IMR-90 (cell line): ENCODE measurements around the gene GNB5. TPM values are rescaled to one million over a fixed set of nuclear protein-coding genes. Genes with fewer than 3 reads are reported as not detected.

ENCODE experiments used
- ATAC-seq: fragments of 200-7000 bp; cut with Tn5 transposase; 2 replicates; pipeline ENCODE4 v1.9.1; 2020; ENCODE audit warnings: low read depth, mild to moderate bottlenecking, moderate library complexity
- BruUV-seq: library from RNA; stranded (reverse); fragments of 400-500 nt; replicated peaks from 2 replicates; lab custom pipeline; 2021; lab: Mats Ljungman, UMichigan
- CTCF ChIA-PET: fragments of 300-600 bp; formaldehyde crosslinking; extraction: SDS; loops from one replicate; lab custom pipeline; 2021; ENCODE audit warnings: antibody characterized with exemption; lab: Yijun Ruan, JAX
- POLR2A ChIA-PET: fragments of 300-600 bp; sonication (Branson Sonifier 250); formaldehyde crosslinking; loops from one replicate; lab custom pipeline; 2022; ENCODE audit warnings: antibody characterized with exemption; ENCODE audit not compliant: unreplicated experiment; lab: Charles Lee
- DNase-seq: peaks from one replicate; pipeline ENCODE4 v3.0.0; 2013
- H2AFZ ChIP-seq: replicated peaks from 2 replicates; pipeline ENCODE3; 2013; ENCODE audit warnings: low read length, mild to moderate bottlenecking; ENCODE audit not compliant: poor library complexity
- H2AK5ac ChIP-seq: 2 replicates; pipeline ENCODE4 v1.6.1; 2013; ENCODE audit warnings: low read depth, low read length, inconsistent platforms
- H2AK9ac ChIP-seq: replicated peaks from 2 replicates; pipeline ENCODE3; 2013; ENCODE audit warnings: mild to moderate bottlenecking, low read depth, low read length, moderate library complexity; ENCODE audit not compliant: poor library complexity
- H2BK120ac ChIP-seq: 2 replicates; pipeline ENCODE4 v1.6.1; 2013; ENCODE audit warnings: low read depth, low read length, inconsistent platforms
- H2BK15ac ChIP-seq: 3 replicates; pipeline ENCODE4 v1.6.1; 2013; ENCODE audit warnings: low read depth, low read length, inconsistent platforms
- H2BK20ac ChIP-seq: 2 replicates; pipeline ENCODE4 v1.6.1; 2013; ENCODE audit warnings: low read depth, mild to moderate bottlenecking, inconsistent platforms, low read length, moderate library complexity
- H2BK5ac ChIP-seq: 2 replicates; pipeline ENCODE4 v1.6.1; 2013; ENCODE audit warnings: mild to moderate bottlenecking, low read depth, low read length, inconsistent platforms; ENCODE audit not compliant: poor library complexity, severe bottlenecking
- H3K14ac ChIP-seq: replicated peaks from 2 replicates; pipeline ENCODE4 v1.6.1; 2013; ENCODE audit warnings: low read depth, low read length, inconsistent platforms
- H3K18ac ChIP-seq: 2 replicates; pipeline ENCODE4 v1.6.1; 2013; ENCODE audit warnings: low read depth, low read length, control low read depth
- H3K23ac ChIP-seq: 2 replicates; pipeline ENCODE4 v1.6.1; 2013; ENCODE audit warnings: low read depth, low read length, inconsistent platforms
- H3K27ac ChIP-seq: 2 replicates; pipeline ENCODE4 v1.5.1; 2013; ENCODE audit warnings: mild to moderate bottlenecking, control low read depth, low read length; ENCODE audit not compliant: insufficient read depth
- H3K27me3 ChIP-seq: 2 replicates; pipeline ENCODE4 v1.6.1; 2013; ENCODE audit warnings: low read length; ENCODE audit not compliant: control insufficient read depth, insufficient read depth
- H3K36me3 ChIP-seq: 2 replicates; pipeline ENCODE4 v1.6.1; 2013; ENCODE audit warnings: low read length, mixed read lengths; ENCODE audit not compliant: control insufficient read depth, insufficient read depth
- H3K4ac ChIP-seq: 2 replicates; pipeline ENCODE4 v1.6.1; 2013; ENCODE audit warnings: low read depth, low read length, inconsistent platforms
- H3K4me1 ChIP-seq: 2 replicates; pipeline ENCODE4 v1.6.1; 2013; ENCODE audit warnings: low read length, mixed read lengths; ENCODE audit not compliant: control insufficient read depth, insufficient read depth
- H3K4me2 ChIP-seq: 2 replicates; pipeline ENCODE4 v1.6.1; 2013; ENCODE audit warnings: low read depth, mild to moderate bottlenecking, control low read depth, low read length, moderate library complexity
- H3K4me3 ChIP-seq: 2 replicates; pipeline ENCODE4 v1.5.1; 2013; ENCODE audit warnings: low read depth, mild to moderate bottlenecking, control low read depth, low read length, moderate library complexity; ENCODE audit not compliant: insufficient read depth
- H3K56ac ChIP-seq: 2 replicates; pipeline ENCODE4 v1.6.1; 2013; ENCODE audit warnings: low read length, inconsistent platforms; ENCODE audit not compliant: insufficient read depth; ENCODE audit errors: extremely low read depth
- H3K79me1 ChIP-seq, 2 experiments: 2 replicates each; pipeline ENCODE4 v1.6.1; 2013; ENCODE audit warnings: low read length in 2 of 2, inconsistent platforms in 1 of 2, low read depth in 1 of 2
- H3K9ac ChIP-seq: 2 replicates; pipeline ENCODE4 v1.6.1; 2013; ENCODE audit warnings: low read depth, low read length, control low read depth
- H3K9me1 ChIP-seq: 2 replicates; pipeline ENCODE4 v1.6.1; 2013; ENCODE audit warnings: low read length, inconsistent platforms; ENCODE audit not compliant: insufficient read depth
- H3K9me3 ChIP-seq: 2 replicates; pipeline ENCODE4 v1.6.1; 2013; ENCODE audit warnings: low read length; ENCODE audit not compliant: control insufficient read depth, insufficient read depth
- H4K20me1 ChIP-seq: 2 replicates; pipeline ENCODE4 v1.6.1; 2013; ENCODE audit warnings: low read length, inconsistent platforms; ENCODE audit not compliant: insufficient read depth
- H4K5ac ChIP-seq: 2 replicates; pipeline ENCODE4 v1.6.1; 2013; ENCODE audit warnings: mild to moderate bottlenecking, low read depth, low read length, control low read depth
- H4K8ac ChIP-seq, 2 experiments: 2 replicates each; pipeline ENCODE4 v1.6.1; 2013; ENCODE audit warnings: low read depth in 2 of 2, low read length in 2 of 2, control low read depth in 1 of 2, inconsistent platforms in 1 of 2
- H4K91ac ChIP-seq: 2 replicates; pipeline ENCODE4 v1.6.1; 2013; ENCODE audit warnings: low read depth, low read length, inconsistent platforms; ENCODE audit not compliant: insufficient read depth
- CEBPB ChIP-seq: IDR thresholded peaks from 2 replicates; pipeline ENCODE4 v1.6.1; 2012; ENCODE audit warnings: low read depth, low read length, improper control_type of control experiment
- MXI1 ChIP-seq: IDR thresholded peaks from 2 replicates; pipeline ENCODE4 v1.6.1; 2012; ENCODE audit warnings: low read depth, mild to moderate bottlenecking, low read length, moderate library complexity, borderline replicate concordance
- SMC3 ChIP-seq: fragments of 150-350 bp; IDR thresholded peaks from 2 replicates; pipeline ENCODE4 v1.6.1; 2016; ENCODE audit warnings: low read depth, mild to moderate bottlenecking, antibody characterized with exemption, low read length, moderate library complexity
- WGBS, 2 experiments: methylation state at CpG; one replicate each; pipeline versions ENCODE4 v1.1.5 to v1.1.7; 2013; ENCODE audit warnings: missing lambda C conversion rate in 2 of 2; ENCODE audit not compliant: insufficient read length in 1 of 2; ENCODE audit errors: extremely low coverage in 2 of 2; 5-methylcytosine and 5-hydroxymethylcytosine counted together
- dilution Hi-C: fragments of 300-500 bp; cut with HindIII; formaldehyde crosslinking; loops from one replicate; pipeline ENCODE4 v1.14.3; 2018; ENCODE audit warnings: low sequenced_read_pairs; ENCODE audit not compliant: unreplicated experiment
- in situ Hi-C: fragments of 300-500 bp; cut with MboI; formaldehyde crosslinking; loops from 3 replicates; pipeline ENCODE4 v1.14.3; 2019; ENCODE audit warnings: low sequenced_read_pairs, inconsistent platforms, mixed read lengths
- intact Hi-C: fragments of 100-400 bp; cut with micrococcal nuclease; formaldehyde crosslinking; loops from 2 replicates; pipeline ENCODE4 v1.10.0; 2022
- polyA plus RNA-seq, 3 experiments: library from polyadenylated mRNA; depleted of rRNA; stranded (reverse); fragments of >200 nt; gene quantifications; 2 replicates each; pipeline ENCODE4 v1.2.3, GENCODE V29; 2012; ENCODE audit warnings: low replicate concordance in 1 of 3
- total RNA-seq: library from RNA; depleted of rRNA; stranded (reverse); fragments of >200 nt; gene quantifications from 2 replicates; pipeline ENCODE4 v1.2.3, GENCODE V29; 2012

Gene GNB5
- total and polyA plus RNA-seq, 2 of the 4 experiments (the other 2 are of a cell fraction), result 27.7 to 33.2 TPM

DNA sequence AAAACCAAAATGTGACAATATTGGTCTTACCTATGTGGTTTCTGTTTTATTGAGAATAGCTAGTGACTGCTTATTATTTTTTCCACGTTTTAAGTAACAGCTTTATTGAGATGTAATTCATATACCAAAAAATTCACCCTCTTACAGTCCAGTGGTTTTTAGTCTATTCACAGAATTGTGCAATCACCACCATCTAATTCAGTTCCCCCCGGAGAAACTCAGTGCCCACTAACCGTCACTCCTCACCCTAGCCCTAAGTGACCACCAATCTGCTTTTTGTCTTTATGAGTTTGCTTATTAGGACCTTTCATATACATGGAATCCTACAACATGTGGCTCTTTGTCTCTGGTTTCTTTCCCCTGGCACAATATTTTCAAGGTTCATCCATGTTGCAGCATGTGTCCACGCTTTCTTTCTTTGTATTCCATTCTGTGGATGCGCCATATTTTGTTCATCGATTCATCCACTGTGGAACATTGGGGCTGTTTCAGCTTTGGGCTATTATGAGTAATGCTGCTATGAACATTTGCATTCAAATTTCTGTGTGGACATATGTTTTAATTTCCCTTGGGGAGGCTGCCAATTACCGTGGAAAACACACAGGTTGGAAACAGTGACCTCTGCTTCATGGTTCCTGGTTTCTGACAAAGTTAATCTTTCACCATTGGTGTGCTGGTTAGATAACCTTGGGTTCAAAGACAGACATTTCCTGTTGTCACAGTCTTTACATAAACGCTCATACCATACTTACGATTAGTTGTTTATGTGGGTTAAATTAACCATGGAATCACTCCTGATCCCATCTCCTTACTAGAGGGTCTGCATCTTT lies 75.4 kb downstream of the GNB5 start:
- Histone ChIP-seq H3K4ac (no peak overlapping the region), H3K9me3 (no peaks in the 10 kb centered on the region), H2AK5ac (no peak overlapping the region), H3K23ac (no peak overlapping the region), H4K91ac (no peak overlapping the region), H4K20me1 (no peaks in the 10 kb centered on the region), H3K27me3 (peaks cover 23% of the 10 kb centered on the region), H2BK5ac (no peak overlapping the region), H4K8ac (no peak overlapping the region), H3K36me3 (no peaks in the 10 kb centered on the region; the same call in 1 of the 2 replicates), H2BK120ac (no peak overlapping the region), H3K4me3 (no peak overlapping the region), H3K9ac (no peak overlapping the region), H3K27ac (no peak overlapping the region), H3K4me2 (no peak overlapping the region), H3K79me1 (no peaks in the 10 kb centered on the region), H3K18ac (no peak overlapping the region), H3K4me1 (peaks cover 4% of the 10 kb centered on the region), H2BK20ac (no peak overlapping the region), H2AFZ (no peak overlapping the region), H4K5ac (no peak overlapping the region), H3K9me1 (no peaks in the 10 kb centered on the region), H2BK15ac (no peak overlapping the region), H3K14ac (no peak overlapping the region), H3K56ac (no peak overlapping the region), H2AK9ac (no peak overlapping the region)
- ATAC-seq (no peak), DNase-seq (peak; percentile 10)
- dilution Hi-C loops, result no loop called here
- BruUV-seq, result no TSS peak
- no peak for TF ChIP-seq MXI1
- TF ChIP-seq CEBPB, result peak; percentile 67
- no peak for TF ChIP-seq SMC3
- in situ Hi-C loops, result no loop called here
- POLR2A ChIA-PET, result no interaction called here
- CTCF ChIA-PET, result no interaction called here
- intact Hi-C loops, result no loop called here
- WGBS, 2 experiments, result 100% methylated on average over 2 of the region's 9 CpGs; no CpG with 5 or more reads in 1 of the 2 experiments
